ENCODE results near the gene CSHL1.

DNA sequence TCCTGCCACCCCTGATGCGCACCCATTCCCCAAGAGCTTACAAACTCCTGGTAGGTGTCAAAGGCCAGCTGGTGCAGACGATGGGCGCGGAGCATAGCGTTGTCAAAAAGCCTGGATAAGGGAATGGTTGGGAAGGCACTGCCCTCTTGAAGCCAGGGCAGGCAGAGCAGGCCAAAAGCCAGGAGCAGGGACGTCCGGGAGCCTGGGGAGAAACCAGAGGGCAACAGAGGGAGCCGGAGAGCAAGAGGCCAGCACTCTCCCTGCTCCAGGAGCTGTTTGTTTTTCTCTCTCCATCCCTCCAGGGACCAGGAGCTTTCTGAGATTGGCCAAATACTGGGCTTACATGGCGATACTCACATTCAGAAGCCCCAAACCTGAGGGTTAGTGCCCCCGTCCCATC, 7.2 kb upstream of the CSHL1 start:
- TF ChIP-seq POLR2AphosphoS5 (IDR thresholded peaks at IDR 0.05): no peak
- no peak for TF ChIP-seq TAF1 (IDR thresholded peaks at IDR 0.05; ENCODE audit: low read depth)
- TF ChIP-seq, protein P1, sequence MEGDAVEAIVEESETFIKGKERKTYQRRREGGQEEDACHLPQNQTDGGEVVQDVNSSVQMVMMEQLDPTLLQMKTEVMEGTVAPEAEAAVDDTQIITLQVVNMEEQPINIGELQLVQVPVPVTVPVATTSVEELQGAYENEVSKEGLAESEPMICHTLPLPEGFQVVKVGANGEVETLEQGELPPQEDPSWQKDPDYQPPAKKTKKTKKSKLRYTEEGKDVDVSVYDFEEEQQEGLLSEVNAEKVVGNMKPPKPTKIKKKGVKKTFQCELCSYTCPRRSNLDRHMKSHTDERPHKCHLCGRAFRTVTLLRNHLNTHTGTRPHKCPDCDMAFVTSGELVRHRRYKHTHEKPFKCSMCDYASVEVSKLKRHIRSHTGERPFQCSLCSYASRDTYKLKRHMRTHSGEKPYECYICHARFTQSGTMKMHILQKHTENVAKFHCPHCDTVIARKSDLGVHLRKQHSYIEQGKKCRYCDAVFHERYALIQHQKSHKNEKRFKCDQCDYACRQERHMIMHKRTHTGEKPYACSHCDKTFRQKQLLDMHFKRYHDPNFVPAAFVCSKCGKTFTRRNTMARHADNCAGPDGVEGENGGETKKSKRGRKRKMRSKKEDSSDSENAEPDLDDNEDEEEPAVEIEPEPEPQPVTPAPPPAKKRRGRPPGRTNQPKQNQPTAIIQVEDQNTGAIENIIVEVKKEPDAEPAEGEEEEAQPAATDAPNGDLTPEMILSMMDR (IDR thresholded peaks at IDR 0.05; ENCODE audit: poor library complexity, severe bottlenecking): no peak
- no peak for TF ChIP-seq EP300 (conservative IDR thresholded peaks at IDR 0.05; ENCODE audit: poor library complexity, severe bottlenecking)
- TF ChIP-seq, protein P2, sequence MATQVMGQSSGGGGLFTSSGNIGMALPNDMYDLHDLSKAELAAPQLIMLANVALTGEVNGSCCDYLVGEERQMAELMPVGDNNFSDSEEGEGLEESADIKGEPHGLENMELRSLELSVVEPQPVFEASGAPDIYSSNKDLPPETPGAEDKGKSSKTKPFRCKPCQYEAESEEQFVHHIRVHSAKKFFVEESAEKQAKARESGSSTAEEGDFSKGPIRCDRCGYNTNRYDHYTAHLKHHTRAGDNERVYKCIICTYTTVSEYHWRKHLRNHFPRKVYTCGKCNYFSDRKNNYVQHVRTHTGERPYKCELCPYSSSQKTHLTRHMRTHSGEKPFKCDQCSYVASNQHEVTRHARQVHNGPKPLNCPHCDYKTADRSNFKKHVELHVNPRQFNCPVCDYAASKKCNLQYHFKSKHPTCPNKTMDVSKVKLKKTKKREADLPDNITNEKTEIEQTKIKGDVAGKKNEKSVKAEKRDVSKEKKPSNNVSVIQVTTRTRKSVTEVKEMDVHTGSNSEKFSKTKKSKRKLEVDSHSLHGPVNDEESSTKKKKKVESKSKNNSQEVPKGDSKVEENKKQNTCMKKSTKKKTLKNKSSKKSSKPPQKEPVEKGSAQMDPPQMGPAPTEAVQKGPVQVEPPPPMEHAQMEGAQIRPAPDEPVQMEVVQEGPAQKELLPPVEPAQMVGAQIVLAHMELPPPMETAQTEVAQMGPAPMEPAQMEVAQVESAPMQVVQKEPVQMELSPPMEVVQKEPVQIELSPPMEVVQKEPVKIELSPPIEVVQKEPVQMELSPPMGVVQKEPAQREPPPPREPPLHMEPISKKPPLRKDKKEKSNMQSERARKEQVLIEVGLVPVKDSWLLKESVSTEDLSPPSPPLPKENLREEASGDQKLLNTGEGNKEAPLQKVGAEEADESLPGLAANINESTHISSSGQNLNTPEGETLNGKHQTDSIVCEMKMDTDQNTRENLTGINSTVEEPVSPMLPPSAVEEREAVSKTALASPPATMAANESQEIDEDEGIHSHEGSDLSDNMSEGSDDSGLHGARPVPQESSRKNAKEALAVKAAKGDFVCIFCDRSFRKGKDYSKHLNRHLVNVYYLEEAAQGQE (IDR thresholded peaks at IDR 0.05; ENCODE audit: borderline replicate concordance): no peak
